Activated T-cell treated with anti-CD3 and anti-CD28 coated beads, Interleukin-2, amount 50 U/mL, for 48 hours (primary cell): ENCODE results near the gene ADAR.
"Not testable (repeated sequence)": the region's sequence is repeated elsewhere in the genome, so short reads cannot be mapped to it uniquely, and the experiment has no call there.

ENCODE experiments used
- DNase-seq, 2 experiments: peaks; one replicate each; pipeline ENCODE4 v3.0.0-alpha.2; 2020

The ADAR gene

DNA sequence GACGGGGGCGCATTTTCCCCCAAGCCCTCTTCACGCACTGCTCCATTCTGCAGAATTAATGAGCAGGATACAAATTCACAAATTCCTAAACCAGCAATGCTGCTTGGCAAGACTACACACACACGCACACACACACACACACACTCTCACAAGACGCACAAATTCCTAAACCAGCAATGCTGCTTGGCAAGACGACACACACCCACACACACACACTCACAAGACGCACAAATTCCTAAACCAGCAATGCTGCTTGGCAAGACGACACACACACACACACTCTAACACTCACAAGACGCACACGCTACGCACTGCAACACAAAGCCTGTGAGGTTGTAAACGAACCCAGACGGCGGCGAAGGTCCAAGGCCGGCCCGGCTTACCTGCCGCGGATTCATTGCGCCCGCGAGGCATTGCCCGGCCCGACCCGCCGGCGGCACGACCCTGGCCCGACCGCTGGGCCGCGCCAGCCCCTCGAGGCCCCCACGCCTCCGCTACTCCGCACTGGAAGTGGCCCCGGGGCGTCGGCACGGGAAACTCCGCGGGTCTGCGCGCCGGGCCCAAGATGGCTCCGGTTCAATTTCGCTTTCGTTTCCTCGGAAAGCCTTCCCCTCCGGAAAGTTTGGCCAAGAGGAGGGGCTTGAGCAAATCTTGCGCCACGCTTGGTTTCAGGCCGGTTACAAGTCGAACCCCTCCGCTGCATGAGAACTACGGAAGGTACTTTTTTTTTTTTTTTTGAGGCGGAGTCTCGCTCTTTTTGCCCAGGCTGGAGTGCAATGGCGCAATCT, at the start of gene ADAR:
ADAR (minus strand) TSS at position 578 of the 788 bp plus-strand sequence; CDS start at position 398, 180 bp downstream.
- DNase-seq, result peak; percentile 91 to 93

- no peak for DNase-seq
Measured at GRCh38 chr1:154657556-154657955, 49.6 kb upstream of the ADAR start.

GRCh38 chr1:154652893-154653292, 44.9 kb upstream of the ADAR start:
- no peak for DNase-seq

DNA sequence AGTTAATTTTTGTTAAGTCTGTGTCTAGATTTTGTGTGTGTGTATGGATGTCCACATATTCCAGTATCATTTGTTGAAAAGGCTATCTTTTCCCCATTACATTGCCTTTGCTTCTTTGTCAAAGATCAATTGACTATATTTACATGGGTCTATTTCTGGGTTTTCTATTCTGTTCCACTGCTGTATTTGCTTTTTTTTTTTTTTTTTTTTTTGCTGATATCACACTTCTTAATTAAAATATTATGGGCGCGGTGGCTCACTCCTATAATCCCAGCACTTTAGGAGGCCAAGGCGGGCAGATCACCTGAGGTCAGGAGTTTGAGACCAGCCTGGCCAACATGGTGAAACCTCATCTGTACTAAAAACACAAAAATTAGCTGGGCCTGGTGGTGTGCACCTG, 36.7 kb upstream of the ADAR start:
- DNase-seq, result not testable (repeated sequence)

DNA sequence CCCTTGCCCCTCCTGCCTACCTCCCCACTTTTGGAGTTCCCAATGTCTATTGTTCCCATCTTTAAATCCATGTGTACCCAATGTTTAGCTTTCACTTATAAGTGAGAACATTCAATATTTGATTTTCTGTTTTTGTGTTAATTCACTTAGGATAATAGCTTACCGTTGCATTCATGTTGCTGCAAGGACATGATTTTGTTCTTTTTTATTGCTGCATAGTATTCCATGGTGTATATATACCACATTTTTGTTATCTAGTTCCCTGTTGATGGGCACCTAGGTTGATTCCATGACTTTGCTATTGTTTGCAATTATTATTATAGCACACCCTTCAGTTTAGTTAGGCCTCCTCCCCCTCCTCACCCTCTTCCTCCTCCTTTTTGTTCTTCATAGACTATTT, 33.5 kb upstream of the ADAR start:
- no peak for DNase-seq

GRCh38 chr1:154639876-154640275, 31.9 kb upstream of the ADAR start:
- no peak for DNase-seq

GRCh38 chr1:154635171-154635570, 27.2 kb upstream of the ADAR start:
- no peak for DNase-seq

- no peak for DNase-seq
Measured at GRCh38 chr1:154629675-154630073, 21.7 kb upstream of the ADAR start.

DNA sequence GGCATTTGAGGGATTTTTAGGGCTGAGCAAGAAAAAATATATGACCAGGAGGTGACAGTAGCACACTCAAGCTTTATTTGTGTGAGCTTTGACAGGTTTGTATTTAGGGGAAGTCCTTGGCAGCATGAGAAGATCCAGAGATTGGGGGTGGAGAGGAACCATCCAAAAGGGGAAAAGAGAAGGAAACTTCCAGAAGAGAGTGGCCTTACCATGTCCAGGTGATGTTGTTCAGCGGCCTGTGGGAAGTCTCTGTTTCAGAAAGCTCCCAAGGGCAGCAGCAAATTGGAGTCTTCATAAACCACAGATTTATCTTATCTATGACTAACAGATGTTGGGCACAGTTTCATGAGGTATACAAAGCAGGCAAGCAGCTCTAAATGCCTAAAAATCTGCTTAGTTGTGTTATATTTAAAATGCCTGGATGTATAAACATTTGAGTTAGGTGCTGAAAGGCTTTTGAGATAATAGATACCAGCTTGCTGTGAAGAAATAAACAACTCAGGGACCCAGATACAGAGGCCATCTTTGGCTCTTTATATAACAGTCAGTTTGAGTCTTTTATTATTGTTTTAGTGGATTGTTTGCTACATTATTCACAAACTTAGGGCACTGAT, 21.2 kb upstream of the ADAR start:
- no peak for DNase-seq

DNA sequence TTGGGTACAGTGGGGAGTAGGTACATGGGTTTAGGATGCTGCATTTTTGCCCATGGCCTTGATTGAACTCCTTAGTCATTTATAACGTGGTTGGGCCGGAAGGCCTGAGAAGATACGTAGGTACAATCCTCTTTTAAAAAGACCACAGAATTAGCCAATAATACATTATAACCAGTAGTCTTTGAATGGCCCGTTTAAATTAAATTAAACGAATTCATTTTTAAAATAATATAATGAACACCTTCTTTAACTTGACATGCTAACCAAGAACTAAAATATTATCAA, 20.1 kb upstream of the ADAR start:
- no peak for DNase-seq

DNA sequence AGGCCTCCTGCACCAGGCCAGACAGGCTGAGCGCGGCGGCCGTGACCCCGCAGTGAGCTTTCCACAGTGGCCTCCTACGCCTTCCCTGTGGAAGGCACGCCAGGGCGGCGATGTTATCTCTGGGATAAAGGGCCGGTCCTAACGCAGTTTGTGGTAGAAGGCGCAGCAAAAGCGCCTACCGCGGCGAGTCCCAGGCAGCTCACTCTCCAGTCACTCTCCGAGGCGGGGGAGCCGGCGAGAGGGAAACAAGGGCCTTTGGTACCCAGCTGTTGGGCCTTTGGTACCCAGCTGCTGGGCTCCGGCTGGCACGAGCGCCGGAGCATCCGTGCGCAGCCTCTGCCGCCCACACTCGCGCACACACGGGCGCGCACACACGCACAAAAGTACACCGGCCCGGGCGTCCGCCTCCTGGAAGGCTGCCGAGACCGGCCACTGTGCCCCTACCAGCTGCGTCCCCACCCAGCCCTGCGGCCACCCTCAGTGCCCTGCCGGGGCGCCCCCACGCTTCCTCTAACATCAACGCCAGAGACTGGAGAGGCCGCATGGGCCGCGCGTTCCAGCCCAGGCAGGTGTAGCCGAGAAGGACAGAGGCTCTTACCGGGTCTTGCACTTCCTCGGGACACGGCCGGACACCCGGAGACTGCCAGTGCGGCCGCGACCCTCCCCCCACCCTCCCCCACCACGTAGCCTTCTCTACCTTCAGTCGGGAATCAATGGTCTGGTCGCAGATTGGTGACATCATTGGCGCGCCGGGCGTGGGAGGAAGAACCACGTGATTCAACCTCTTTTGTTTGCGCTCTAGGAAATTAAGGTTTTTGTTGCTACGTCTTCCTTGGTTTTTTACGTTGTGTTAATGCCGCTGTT, 19.5 kb upstream of the ADAR start:
- DNase-seq, result peak; percentile 97 to 98

GRCh38 chr1:154626456-154627256, 18.7 kb upstream of the ADAR start:
- peak in 1 of 2 experiments; percentile 59 for DNase-seq

GRCh38 chr1:154624746-154625643, 17.0 kb upstream of the ADAR start:
- no peak for DNase-seq

DNA sequence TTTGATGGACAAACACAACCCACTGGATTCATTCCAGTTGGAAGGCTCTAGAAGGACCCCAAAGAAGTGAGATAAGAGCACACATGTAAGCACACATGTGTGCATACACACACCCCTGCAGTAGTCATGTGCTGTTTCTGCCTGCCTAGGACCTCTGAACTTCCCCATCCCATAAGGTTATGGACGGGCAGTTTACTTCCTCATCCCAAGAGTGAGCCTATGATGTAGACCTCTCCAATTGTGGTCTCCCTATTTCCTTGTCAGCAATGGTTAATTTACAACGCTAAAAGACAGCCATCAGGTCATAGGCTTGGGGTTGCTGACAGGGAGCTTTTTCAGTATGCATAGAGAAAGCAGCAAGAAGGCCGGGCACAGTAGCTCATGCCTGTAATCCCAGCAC, 15.4 kb upstream of the ADAR start:
- no peak for DNase-seq

- no peak for DNase-seq
Measured at GRCh38 chr1:154622503-154623039, 14.6 kb upstream of the ADAR start.

DNA sequence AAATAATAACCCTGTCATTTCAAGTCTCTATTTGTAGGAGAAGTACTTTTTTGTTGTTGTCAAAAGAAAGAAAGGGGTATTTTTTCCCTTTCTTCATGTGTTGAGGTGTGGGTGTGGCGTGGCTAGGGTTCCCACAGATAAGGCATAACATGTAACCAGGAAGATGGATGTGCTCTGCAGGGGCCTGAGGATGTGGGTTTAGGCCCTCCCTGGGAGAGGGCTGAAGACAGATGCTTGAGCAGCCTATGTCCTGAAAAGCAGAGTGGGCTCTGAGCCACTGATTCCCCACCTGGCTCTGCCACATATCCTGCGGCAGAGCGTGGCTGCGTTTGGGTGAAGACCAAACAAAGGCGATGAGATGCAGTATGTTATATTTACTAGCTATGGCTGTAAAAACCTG, 13.9 kb upstream of the ADAR start:
- no peak for DNase-seq

DNA sequence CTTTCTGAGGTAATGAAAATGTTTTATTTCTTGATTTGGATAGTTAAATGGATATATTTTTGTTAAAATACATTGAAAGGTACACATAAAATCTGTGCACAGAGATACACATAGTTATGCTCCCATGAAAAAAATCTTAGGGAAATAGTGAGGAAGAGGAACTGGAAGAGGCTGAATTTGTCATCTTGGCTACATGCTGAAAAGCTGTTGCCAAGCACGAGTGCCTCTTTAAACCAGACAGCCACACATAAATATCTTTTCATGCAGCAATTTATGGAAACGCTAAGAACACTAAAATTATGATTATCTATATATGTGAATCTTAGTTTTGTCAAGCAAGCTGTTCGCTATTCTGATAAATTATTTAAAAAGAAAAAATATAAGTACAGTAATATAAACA, 12.8 kb upstream of the ADAR start:
- DNase-seq, result no peak

- no peak for DNase-seq
Measured at GRCh38 chr1:154619181-154619948, 11.4 kb upstream of the ADAR start.

DNA sequence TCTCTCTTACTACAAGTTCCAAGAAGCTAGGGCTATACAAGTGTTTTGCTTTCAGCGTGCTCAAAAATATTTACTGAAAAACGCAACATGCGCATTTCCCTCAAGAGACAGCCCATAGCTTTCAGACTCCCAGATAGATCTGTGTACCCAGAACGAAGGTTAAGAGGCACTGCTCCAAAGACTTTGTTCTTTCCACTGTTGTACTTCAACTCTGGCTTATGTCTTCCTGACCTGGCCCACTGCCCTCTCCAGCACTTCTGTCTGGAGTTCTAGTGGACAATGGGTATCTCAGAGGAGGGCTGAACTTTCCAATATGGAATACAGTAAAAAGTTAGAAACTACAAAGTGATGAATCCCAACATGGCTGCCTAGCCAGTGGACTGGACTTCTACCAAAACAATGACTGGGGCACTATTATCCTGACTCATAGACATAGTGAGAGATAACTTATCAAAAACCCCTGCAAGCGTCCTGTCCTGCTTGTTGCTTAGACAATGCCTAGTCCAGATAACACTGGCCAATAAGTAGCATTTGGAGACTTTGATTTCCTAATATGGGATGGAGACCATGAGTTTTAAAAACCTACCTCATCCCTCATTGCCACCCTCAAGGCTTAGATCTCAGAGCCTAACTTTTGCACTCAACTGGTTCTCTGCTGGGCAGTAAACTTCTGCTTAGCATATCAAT, 8.8 kb upstream of the ADAR start:
- DNase-seq, result no peak

GRCh38 chr1:154615411-154615810, 7.4 kb upstream of the ADAR start:
- no peak for DNase-seq
